CD4-positive, CD25-positive, alpha-beta regulatory T cell (primary cell): Measurements from ENCODE around the gene VPS13A. TPM values are rescaled to one million over a fixed set of nuclear protein-coding genes. Genes with fewer than 3 reads are reported as not detected.
"Not testable (repeated sequence)": the region's sequence is repeated elsewhere in the genome, so short reads cannot be mapped to it uniquely, and the experiment has no call there.

Experiments used
- ATAC-seq, 2 donors: fragments of 150-1000 bp; cut with Tn5 transposase; one replicate each; pipeline ENCODE4 v1.10.0; 2021; ENCODE audit warnings: low read depth in 2 of 2, moderate number of reproducible peaks in 2 of 2, moderate library complexity in 1 of 2
- DNase-seq, 3 donors: peaks; one replicate each; pipeline versions ENCODE4 v3.0.0 to v3.0.0-alpha.2; 2012 to 2022; ENCODE audit warnings: mixed read lengths in 1 of 3
- H3K27ac ChIP-seq: one replicate; pipeline ENCODE4 v1.7.0; 2013; ENCODE audit warnings: mild to moderate bottlenecking, low read length; ENCODE audit not compliant: insufficient read depth, poor library complexity, severe bottlenecking
- H3K27me3 ChIP-seq: one replicate; pipeline ENCODE4 v1.7.0; 2013; ENCODE audit warnings: low read length; ENCODE audit not compliant: control insufficient read depth, insufficient read depth
- H3K36me3 ChIP-seq: one replicate; pipeline ENCODE4 v1.7.0; 2013; ENCODE audit warnings: mild to moderate bottlenecking, low read length, moderate library complexity; ENCODE audit not compliant: control insufficient read depth, insufficient read depth
- H3K4me1 ChIP-seq: 2 replicates; pipeline ENCODE4 v1.7.0; 2013; ENCODE audit warnings: mild to moderate bottlenecking, low read length; ENCODE audit not compliant: insufficient read depth, control insufficient read depth, poor library complexity, severe bottlenecking
- H3K4me3 ChIP-seq: one replicate; pipeline ENCODE4 v1.7.0; 2013; ENCODE audit warnings: low read depth, mild to moderate bottlenecking, low read length, moderate library complexity
- H3K9me3 ChIP-seq, 2 experiments: 1 replicate in 1 of 2; 2 replicates in 1 of 2; pipeline ENCODE4 v1.7.0; 2013; ENCODE audit warnings: low read length in 2 of 2, mild to moderate bottlenecking in 1 of 2, moderate library complexity in 1 of 2; ENCODE audit not compliant: control insufficient read depth in 2 of 2
- H3K27ac Mint-ChIP-seq, 3 donors: one replicate each; pipeline ENCODE4 v1.8.0; 2020 to 2022; ENCODE audit warnings: mild to moderate bottlenecking in 3 of 3, mixed read lengths in 3 of 3, moderate library complexity in 2 of 3
- H3K27me3 Mint-ChIP-seq: one replicate; pipeline ENCODE4 v1.8.0; 2022; ENCODE audit warnings: mild to moderate bottlenecking, mixed read lengths
- H3K36me3 Mint-ChIP-seq: one replicate; pipeline ENCODE4 v1.8.0; 2020; ENCODE audit warnings: mixed read lengths
- H3K4me1 Mint-ChIP-seq, 4 donors: one replicate each; pipeline ENCODE4 v1.8.0; 2020 to 2022; ENCODE audit warnings: mixed read lengths in 4 of 4, mild to moderate bottlenecking in 1 of 4
- H3K4me3 Mint-ChIP-seq, 4 donors: one replicate each; pipeline ENCODE4 v1.8.0; 2020 to 2022; ENCODE audit warnings: mild to moderate bottlenecking in 4 of 4, mixed read lengths in 4 of 4, moderate library complexity in 3 of 4
- H3K9me3 Mint-ChIP-seq, 7 donors: one replicate each; pipeline ENCODE4 v1.8.0; 2020 to 2022; ENCODE audit warnings: mixed read lengths in 7 of 7, mild to moderate bottlenecking in 3 of 7, moderate library complexity in 2 of 7
- polyA plus RNA-seq, 4 donors: library from polyadenylated mRNA; unstranded; fragments of 300-500 nt; fragmentation: Illumina TruSeq; gene quantifications; one replicate each; pipeline ENCODE4 v1.2.3, GENCODE V29; 2021
- total RNA-seq: library from RNA; stranded (reverse); gene quantifications from one replicate; pipeline ENCODE4 v1.2.3, GENCODE V29; 2022

The VPS13A gene
- total and polyA plus RNA-seq, 5 donors from 2014 or later: 2.5 to 53.1 (median 3.5) TPM

DNA sequence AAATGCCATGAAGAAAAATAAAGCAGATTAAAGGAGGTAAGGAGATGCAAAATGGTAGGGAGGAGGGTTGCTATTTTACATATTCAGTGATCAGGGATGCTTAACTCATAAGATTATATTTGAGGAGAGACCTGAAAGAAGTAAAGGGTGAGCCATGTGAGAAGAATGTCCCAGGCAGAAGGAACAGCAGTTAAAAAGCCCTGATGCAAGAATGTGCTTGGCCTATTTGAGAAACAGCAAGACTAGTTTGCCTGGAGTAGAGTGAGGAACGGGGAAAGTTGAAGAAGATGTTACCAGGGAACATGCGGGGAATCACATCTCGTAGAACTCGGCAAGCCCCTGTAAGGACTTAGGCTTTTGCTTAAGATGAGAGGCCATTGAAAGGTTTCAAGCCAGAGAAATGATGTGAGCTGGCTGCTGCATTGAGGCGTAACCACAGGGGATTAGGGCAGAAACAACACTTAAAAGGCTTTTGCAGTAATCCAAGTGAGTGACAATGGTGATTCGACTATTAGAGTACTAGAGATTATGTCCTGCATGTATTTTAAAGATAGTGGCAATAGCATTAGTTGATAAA lies 198.7 kb downstream of the VPS13A start:
- Histone ChIP-seq H3K27ac (no peak overlapping the region), H3K4me1 (no peaks in the 10 kb centered on the region), H3K36me3 (peaks cover 4% of the 10 kb centered on the region), H3K9me3 (no peaks in the 10 kb centered on the region), H3K4me3 (no peak overlapping the region), H3K27me3 (no peaks in the 10 kb centered on the region)
- H3K27me3 Mint-ChIP-seq: no peaks in the 10 kb centered on the region
- no peak overlapping the region for H3K27ac Mint-ChIP-seq
- H3K4me3 Mint-ChIP-seq: no peak overlapping the region
- ATAC-seq: no peak
- peaks cover 0 to 12% (median 0%) of the 10 kb centered on the region in 4 donors for H3K4me1 Mint-ChIP-seq
- no peak for DNase-seq
- H3K36me3 Mint-ChIP-seq: peaks cover 18% of the 10 kb centered on the region
- peaks cover 0 to 3% (median 2%) of the 10 kb centered on the region in 7 donors for H3K9me3 Mint-ChIP-seq

DNA sequence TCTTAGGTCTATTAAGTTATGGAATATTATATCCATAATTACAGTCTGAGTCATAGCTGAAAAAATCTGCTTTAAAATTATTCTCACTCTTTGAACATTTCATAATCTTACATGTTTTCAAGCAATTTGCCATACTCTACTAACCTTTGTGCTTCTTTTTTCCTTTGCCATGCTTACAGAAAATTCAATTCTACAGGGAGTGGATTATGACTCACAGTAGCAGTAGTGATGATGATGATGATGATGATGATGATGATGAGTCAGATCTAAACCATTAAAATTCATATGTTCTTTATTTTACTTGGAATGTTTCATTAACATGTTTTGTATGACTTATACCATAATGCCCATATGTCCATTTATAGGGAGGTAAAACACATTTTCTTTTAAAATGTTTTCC lies 207.1 kb downstream of the VPS13A start:
- no peaks in the 10 kb centered on the region for H3K9me3 ChIP-seq
- no peak overlapping the region for H3K4me3 ChIP-seq
- Mint-ChIP-seq H3K27me3 (no peaks in the 10 kb centered on the region), H3K9me3 (no peaks in the 10 kb centered on the region), H3K4me1 (no peaks in the 10 kb centered on the region), H3K4me3 (no peak overlapping the region), H3K27ac (no peak overlapping the region), H3K36me3 (peaks cover 13% of the 10 kb centered on the region)
- ATAC-seq: no peak
- no peak for DNase-seq
- peaks cover 5% of the 10 kb centered on the region for H3K36me3 ChIP-seq
- H3K27ac ChIP-seq: no peak overlapping the region
- H3K27me3 ChIP-seq: no peaks in the 10 kb centered on the region
- H3K4me1 ChIP-seq: no peaks in the 10 kb centered on the region

DNA sequence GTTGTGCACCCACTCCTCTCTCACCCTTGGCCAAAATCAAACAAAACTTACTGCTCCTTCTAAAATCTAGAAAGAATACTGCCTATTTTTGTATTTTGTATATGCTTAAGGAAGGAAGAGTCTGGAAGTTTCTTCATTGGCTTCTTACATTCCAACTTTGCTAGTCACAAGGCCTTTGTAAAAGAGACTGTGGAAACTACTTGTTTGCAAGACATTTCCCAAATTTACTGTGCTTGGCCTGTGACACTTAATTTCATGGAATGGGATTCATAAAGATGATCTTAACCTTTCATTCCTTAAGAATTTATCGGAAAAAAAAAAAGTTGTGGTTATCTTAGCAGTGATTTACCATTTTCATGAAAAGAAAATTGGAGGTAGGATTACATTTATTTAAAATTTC lies 208.9 kb downstream of the VPS13A start:
- H3K4me3 ChIP-seq: no peak overlapping the region
- H3K27ac Mint-ChIP-seq: no peak overlapping the region
- H3K36me3 ChIP-seq: peaks cover 5% of the 10 kb centered on the region
- ATAC-seq: no peak
- no peaks in the 10 kb centered on the region for H3K4me1 Mint-ChIP-seq
- H3K9me3 Mint-ChIP-seq: no peaks in the 10 kb centered on the region
- H3K9me3 ChIP-seq: no peaks in the 10 kb centered on the region
- no peak overlapping the region for H3K27ac ChIP-seq
- no peak for DNase-seq
- H3K27me3 ChIP-seq: no peaks in the 10 kb centered on the region
- no peaks in the 10 kb centered on the region for H3K27me3 Mint-ChIP-seq
- no peak overlapping the region for H3K4me3 Mint-ChIP-seq
- H3K4me1 ChIP-seq: no peaks in the 10 kb centered on the region
- H3K36me3 Mint-ChIP-seq: peaks cover 19% of the 10 kb centered on the region

DNA sequence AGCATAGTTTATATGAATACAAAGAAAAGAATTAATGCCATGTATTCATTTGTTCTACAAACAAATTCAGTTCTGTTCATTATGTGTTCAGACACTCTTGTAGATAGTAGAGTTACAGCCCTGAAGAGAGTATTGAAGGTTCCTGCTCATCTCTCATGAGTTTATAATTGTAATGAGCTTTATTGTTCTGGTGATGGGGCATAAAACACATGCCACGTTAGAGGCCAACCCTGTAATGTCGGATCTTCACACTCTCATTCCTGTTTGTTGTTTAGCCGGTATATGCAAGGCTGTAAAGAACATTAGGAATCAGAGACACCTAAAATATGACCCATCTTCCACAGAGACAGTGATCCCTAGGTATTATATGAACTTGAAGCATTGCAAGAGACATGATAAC lies 214.5 kb downstream of the VPS13A start:
- Histone ChIP-seq H3K9me3 (no peaks in the 10 kb centered on the region), H3K27me3 (no peaks in the 10 kb centered on the region), H3K4me3 (no peak overlapping the region), H3K4me1 (no peaks in the 10 kb centered on the region), H3K27ac (no peak overlapping the region), H3K36me3 (no peaks in the 10 kb centered on the region)
- DNase-seq: no peak
- Mint-ChIP-seq H3K4me1 (no peaks in the 10 kb centered on the region), H3K9me3 (no peaks in the 10 kb centered on the region), H3K4me3 (no peak overlapping the region), H3K27ac (no peak overlapping the region), H3K27me3 (no peaks in the 10 kb centered on the region), H3K36me3 (peaks cover 10% of the 10 kb centered on the region)
- no peak for ATAC-seq

DNA sequence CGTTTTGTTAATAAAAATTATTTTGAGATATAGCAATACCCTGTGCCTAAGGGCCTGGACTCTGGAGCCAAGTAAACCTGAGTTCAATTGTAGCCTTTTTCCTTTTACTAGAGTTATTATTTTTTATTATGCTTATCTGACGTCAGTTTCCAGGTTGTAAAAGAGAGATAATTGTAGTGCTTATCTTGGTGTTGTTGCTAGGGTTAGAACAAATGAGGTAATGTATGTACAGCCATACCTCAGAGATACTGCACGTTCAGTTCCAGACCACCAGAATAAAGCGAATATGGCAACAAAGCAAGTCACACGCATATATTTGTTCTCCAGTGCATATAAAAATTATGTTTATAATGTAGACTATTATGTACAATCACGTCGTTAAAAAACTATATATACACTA lies 215.0 kb downstream of the VPS13A start:
- Histone ChIP-seq H3K36me3 (no peaks in the 10 kb centered on the region), H3K4me1 (no peaks in the 10 kb centered on the region), H3K9me3 (no peaks in the 10 kb centered on the region), H3K27me3 (no peaks in the 10 kb centered on the region), H3K27ac (no peak overlapping the region), H3K4me3 (no peak overlapping the region)
- Mint-ChIP-seq H3K27ac (no peak overlapping the region), H3K36me3 (peaks cover 10% of the 10 kb centered on the region), H3K9me3 (no peaks in the 10 kb centered on the region), H3K4me1 (no peaks in the 10 kb centered on the region), H3K27me3 (no peaks in the 10 kb centered on the region), H3K4me3 (no peak overlapping the region)
- ATAC-seq (no peak), DNase-seq (no peak)

DNA sequence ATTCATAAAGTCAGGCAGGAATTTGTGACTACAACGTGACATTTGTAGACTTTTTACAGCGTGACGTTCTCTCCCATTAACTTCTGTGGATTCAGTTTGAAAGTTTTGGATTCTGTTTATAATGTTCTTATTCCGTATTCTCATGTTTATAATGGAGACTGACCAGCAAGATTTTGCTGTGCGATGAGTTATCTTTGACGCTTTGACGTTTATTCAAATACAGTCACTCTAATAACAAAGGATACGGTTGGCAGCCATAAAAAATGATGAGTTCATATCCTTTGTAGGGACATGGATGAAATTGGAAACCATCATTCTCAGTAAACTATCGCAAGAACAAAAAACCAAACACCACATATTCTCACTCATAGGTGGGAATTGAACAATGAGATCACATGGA lies 221.2 kb downstream of the VPS13A start:
- H3K27ac ChIP-seq, H3K4me3 ChIP-seq, H3K36me3 ChIP-seq, H3K9me3 ChIP-seq, H3K4me1 Mint-ChIP-seq, H3K27me3 ChIP-seq, H3K9me3 Mint-ChIP-seq, ATAC-seq, H3K27ac Mint-ChIP-seq, H3K36me3 Mint-ChIP-seq, H3K4me1 ChIP-seq, H3K4me3 Mint-ChIP-seq, H3K27me3 Mint-ChIP-seq, DNase-seq: not testable (repeated sequence)

DNA sequence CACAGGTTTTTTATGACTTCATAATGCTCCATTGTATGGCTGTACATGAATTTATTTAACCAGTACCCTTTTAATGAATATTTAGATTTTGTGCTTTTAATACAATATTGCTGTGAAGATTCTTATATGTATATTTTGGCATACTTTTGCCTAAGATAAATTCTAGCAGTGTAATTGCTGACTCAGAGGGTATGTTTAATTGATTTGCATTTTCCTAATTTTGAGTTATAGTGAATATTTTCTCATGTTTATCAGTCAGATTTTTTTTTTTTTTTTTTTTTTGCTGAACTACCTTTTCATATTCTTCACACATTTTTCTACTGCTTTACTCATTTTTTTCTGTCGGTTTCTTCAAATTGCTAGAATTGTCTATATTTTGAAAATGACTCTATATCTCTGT lies 222.6 kb downstream of the VPS13A start:
- no peak for ATAC-seq
- no peak overlapping the region for H3K27ac ChIP-seq

DNA sequence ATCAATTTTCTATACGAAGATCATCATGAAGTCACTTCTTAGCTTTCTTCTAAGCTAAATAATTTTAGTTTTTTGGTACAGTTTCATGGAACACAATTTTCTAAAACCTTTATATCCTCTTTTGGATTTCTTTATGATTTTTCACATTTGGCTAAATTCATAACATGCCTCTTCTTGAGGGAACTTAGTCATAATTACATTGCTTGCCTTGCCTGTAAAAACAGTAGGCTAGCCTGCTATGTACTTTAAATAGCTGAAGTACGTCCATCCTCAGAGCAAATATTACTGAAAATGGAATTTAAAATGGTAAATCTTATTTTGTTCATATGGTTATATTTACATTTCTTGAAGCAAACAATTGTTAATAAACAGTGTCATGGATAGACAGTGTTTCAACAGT lies 225.0 kb downstream of the VPS13A start:
- Mint-ChIP-seq H3K27me3 (no peaks in the 10 kb centered on the region), H3K27ac (no peak overlapping the region), H3K36me3 (peaks cover 36% of the 10 kb centered on the region)

More for the DNA sequence above, 222.6 kb downstream of the VPS13A start:
- H3K4me1 ChIP-seq: no peaks in the 10 kb centered on the region
- H3K4me1 Mint-ChIP-seq: no peaks in the 10 kb centered on the region
- H3K27me3 Mint-ChIP-seq: no peaks in the 10 kb centered on the region
- H3K36me3 ChIP-seq: no peaks in the 10 kb centered on the region
- H3K4me3 ChIP-seq: no peak overlapping the region
- no peaks in the 10 kb centered on the region for H3K9me3 ChIP-seq
- no peak overlapping the region for H3K27ac Mint-ChIP-seq
- no peaks in the 10 kb centered on the region for H3K27me3 ChIP-seq
- H3K9me3 Mint-ChIP-seq: no peaks in the 10 kb centered on the region
- peaks cover 16% of the 10 kb centered on the region for H3K36me3 Mint-ChIP-seq
- H3K4me3 Mint-ChIP-seq: no peak overlapping the region
- DNase-seq: no peak

More for the DNA sequence above, 225.0 kb downstream of the VPS13A start:
- DNase-seq (no peak), ATAC-seq (no peak)
- no peaks in the 10 kb centered on the region for H3K27me3 ChIP-seq
- peaks cover 5% of the 10 kb centered on the region for H3K36me3 ChIP-seq
- H3K4me3 ChIP-seq: no peak overlapping the region
- no peak overlapping the region for H3K27ac ChIP-seq
- H3K4me3 Mint-ChIP-seq: no peak overlapping the region
- H3K4me1 Mint-ChIP-seq: no peaks in the 10 kb centered on the region
- no peaks in the 10 kb centered on the region for H3K9me3 Mint-ChIP-seq
- H3K4me1 ChIP-seq: no peaks in the 10 kb centered on the region
- H3K9me3 ChIP-seq: no peaks in the 10 kb centered on the region
